H7 (cell line): Measurements from ENCODE around the gene SF3B5. TPM values are rescaled to one million over a fixed set of nuclear protein-coding genes. Genes with fewer than 3 reads are reported as not detected.

Experiments
- DNase-seq: peaks from one replicate; pipeline ENCODE4 v3.0.0; 2012
- H3K27me3 ChIP-seq: 2 replicates; pipeline ENCODE4 v1.6.0; 2011; ENCODE audit warnings: mild to moderate bottlenecking, low read length; ENCODE audit not compliant: control insufficient read depth, insufficient read depth
- H3K36me3 ChIP-seq: replicated peaks from 2 replicates; pipeline ENCODE4 v1.5.1; 2011; ENCODE audit warnings: low read length; ENCODE audit not compliant: control insufficient read depth, insufficient read depth
- H3K4me3 ChIP-seq: 2 replicates; pipeline ENCODE4 v1.5.1; 2011; ENCODE audit warnings: low read depth, mild to moderate bottlenecking, control low read depth, low read length, moderate library complexity; ENCODE audit not compliant: insufficient read depth
- total RNA-seq: library from RNA; depleted of rRNA; stranded (reverse); fragments of >200 nt; shearing (Covaris generic); gene quantifications from 2 replicates; pipeline ENCODE4 v1.2.3, GENCODE V29; 2014

The SF3B5 gene
- total RNA-seq, 1 experiment from 2014 or later: 171 TPM

DNA sequence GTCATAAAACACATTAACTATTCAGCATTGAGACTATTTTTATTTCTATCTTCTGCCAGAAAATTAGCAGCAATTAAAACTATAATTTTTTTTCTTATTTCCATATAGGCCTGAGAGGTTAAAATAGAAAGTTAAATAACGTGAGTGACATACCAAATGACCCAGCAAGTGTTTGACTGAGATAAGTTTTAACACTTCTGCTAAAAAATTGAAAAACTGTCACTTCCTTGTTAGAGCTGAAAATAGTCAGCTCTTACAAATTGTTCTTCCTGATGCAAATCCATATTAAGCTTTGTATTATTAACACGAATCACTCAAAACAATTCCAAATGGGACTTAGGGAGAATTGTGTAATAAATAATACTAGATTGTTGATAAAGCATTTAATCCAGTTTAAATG, 28.5 kb upstream of the SF3B5 start:
- DNase-seq: no peak
- H3K4me3 ChIP-seq: no peak overlapping the region
- H3K27me3 ChIP-seq: no peaks in the 10 kb centered on the region
- no peaks in the 10 kb centered on the region for H3K36me3 ChIP-seq

DNA sequence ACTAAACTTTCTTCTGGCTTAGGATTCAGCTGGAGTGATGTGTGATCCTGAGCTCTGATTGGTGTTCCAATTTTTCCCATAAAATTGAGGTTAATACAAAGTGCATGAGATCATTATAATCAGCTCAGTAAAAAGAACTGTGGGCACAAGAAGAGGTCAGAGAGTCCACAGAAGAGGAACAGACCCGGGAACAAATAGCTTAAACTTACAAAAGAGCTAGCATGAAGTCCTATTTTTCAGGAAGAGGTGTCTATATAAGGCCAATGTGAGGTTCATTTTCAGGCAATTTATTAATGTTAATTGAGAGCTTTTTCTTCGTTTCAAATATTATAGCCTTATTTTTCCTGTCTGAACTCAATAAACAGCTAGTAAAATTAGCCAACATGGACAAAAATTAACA, 28.0 kb upstream of the SF3B5 start:
- no peaks in the 10 kb centered on the region for H3K27me3 ChIP-seq
- H3K36me3 ChIP-seq: no peaks in the 10 kb centered on the region
- H3K4me3 ChIP-seq: no peak overlapping the region
- DNase-seq: no peak

DNA sequence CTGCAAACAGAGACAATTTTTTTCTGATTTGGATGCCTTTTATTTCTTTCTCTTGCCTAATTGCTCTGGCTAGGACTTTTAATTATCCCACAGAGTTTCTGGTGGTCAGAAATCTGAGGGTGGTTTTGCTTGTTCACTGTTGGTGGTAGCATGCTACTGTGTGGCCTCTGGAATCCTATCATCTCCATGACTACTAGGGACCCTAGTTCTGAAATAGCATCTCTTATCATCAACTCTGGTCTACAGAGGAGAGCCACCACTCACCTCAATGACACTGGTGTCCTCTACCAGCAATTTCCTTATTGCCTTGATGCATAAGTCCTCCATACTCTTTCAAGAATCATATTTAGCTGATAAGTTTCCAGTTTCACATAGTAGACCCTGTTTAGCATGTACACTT, 27.5 kb upstream of the SF3B5 start:
- no peaks in the 10 kb centered on the region for H3K27me3 ChIP-seq
- no peak for DNase-seq
- H3K4me3 ChIP-seq: no peak overlapping the region
- no peaks in the 10 kb centered on the region for H3K36me3 ChIP-seq

DNA sequence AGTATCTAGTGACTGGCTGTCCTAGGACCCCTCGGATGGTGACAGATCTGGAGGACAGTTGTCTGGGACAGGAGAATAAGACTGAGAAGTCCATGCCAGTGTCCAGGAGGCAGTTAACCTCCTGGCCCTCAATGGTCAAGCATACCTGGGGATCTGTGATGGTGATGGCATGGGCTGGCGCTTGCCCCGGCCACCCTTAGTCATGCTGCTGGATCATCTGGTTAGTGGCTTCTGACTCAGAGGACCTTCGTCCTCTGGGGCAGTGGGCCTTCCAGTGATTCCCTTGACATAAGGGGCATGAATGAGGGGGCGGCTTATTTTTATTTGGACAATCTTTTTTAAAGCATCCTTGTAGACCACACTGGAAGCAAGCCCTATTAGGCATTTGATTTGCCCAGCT, 24.0 kb upstream of the SF3B5 start:
- Histone ChIP-seq H3K4me3 (no peak overlapping the region), H3K36me3 (no peaks in the 10 kb centered on the region), H3K27me3 (no peaks in the 10 kb centered on the region)
- no peak for DNase-seq

- DNase-seq: no peak
- H3K27me3 ChIP-seq: no peaks in the 10 kb centered on the region
Observed at GRCh38 chr6:144115219-144115618, 19.8 kb upstream of the SF3B5 start.

GRCh38 chr6:144113366-144113765, 18.0 kb upstream of the SF3B5 start:
- Histone ChIP-seq H3K27me3 (no peaks in the 10 kb centered on the region), H3K4me3 (no peak overlapping the region), H3K36me3 (no peaks in the 10 kb centered on the region)
- DNase-seq: no peak

More at GRCh38 chr6:144115219-144115618, 19.8 kb upstream of the SF3B5 start:
- H3K4me3 ChIP-seq: no peak overlapping the region
- no peaks in the 10 kb centered on the region for H3K36me3 ChIP-seq

DNA sequence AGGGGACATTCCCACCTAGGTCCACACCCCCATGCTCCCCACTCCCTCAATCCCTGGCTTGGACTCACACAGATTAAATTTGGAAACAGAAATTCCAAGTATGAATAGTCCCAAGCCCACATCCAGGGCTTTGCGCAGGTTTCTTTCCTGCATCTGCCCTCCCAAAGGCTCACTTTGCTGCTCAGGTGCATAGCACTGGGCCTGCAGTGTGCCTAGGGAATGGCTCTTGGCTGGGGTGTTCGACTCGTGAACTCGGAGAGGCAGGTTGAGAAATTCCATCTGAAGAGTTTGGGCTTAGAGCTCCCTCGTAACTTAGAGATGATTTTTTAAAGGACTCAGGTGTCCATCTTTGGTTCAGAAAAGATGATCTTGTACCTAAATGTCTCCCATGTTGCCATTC, 14.8 kb upstream of the SF3B5 start:
- no peaks in the 10 kb centered on the region for H3K27me3 ChIP-seq
- no peaks in the 10 kb centered on the region for H3K36me3 ChIP-seq
- no peak for DNase-seq

GRCh38 chr6:144106206-144106605, 10.8 kb upstream of the SF3B5 start:
- no peak for DNase-seq
- Histone ChIP-seq H3K36me3 (no peaks in the 10 kb centered on the region), H3K4me3 (no peak overlapping the region), H3K27me3 (no peaks in the 10 kb centered on the region)

More for the DNA sequence above, 14.8 kb upstream of the SF3B5 start:
- H3K4me3 ChIP-seq: no peak overlapping the region

DNA sequence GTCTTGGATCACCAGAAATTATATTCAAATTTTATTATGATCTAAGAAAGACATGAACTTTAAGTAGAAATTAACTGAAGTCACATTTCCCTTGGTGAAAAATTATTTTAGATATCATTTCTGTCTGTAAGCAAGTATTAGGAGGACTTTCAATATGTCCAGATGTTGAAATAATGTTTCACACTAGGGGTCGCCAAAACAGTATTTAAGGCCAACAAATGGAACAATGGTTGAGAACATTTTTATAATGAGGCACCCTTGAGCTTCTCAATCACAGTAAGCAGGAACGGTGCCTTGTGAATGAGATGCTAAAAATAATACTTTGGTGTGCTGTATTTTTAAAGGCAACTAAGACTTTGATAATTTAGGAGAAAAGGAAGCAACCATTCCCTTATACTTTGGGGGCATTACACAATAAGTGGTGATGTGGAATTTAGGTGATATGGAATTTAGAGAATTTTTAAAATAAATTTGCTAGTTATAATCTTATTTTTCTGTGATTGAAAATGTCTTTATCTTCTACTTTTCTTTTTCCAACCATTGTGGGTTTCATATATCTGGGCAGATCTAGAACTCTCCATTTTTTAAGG, 9.6 kb upstream of the SF3B5 start:
- peak; percentile 24 for DNase-seq
- Histone ChIP-seq H3K36me3 (no peaks in the 10 kb centered on the region), H3K4me3 (no peak overlapping the region), H3K27me3 (no peaks in the 10 kb centered on the region)

DNA sequence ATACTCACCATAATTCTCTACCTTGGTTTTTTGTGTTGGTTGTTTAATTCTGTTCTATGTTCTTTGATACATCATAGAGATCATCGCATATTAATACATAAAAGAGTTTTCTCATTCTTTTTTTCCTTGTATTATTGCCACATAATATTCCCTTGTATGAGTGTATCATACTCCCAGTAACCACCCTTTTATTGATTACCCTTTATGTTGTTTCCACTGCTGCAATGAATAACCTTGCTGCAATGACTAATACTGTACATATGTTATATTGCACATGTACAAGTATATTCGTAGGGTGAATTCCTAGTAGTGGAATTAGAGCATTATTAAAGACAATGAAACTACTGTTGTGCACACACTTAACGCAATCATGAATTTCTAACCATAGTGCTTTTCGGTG, 9.1 kb upstream of the SF3B5 start:
- Histone ChIP-seq H3K27me3 (no peaks in the 10 kb centered on the region), H3K4me3 (no peak overlapping the region), H3K36me3 (no peaks in the 10 kb centered on the region)
- no peak for DNase-seq

- Histone ChIP-seq H3K36me3 (no peaks in the 10 kb centered on the region), H3K27me3 (no peaks in the 10 kb centered on the region), H3K4me3 (no peak overlapping the region)
- DNase-seq: no peak
Observed at GRCh38 chr6:144103026-144103563, 7.7 kb upstream of the SF3B5 start.

DNA sequence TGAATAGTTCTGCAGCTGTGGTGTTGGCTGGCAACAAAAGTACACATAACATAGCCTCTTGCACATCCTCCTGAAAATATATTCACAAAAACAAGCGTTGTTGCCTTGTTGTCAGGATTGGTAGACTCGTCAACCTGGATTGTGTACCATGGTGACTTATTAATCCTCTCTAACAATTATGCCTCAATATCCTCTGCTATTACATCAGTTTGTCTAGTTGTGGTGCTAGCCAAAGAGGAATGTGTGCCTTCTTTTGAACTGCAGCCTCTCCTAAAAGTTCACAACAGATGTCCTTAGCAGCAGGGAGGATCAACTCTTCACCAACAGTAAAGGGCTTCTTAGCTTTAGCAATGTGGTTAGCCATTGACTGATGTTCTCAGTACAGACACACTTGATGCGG, 3.6 kb upstream of the SF3B5 start:
- Histone ChIP-seq H3K27me3 (no peaks in the 10 kb centered on the region), H3K4me3 (no peak overlapping the region), H3K36me3 (no peaks in the 10 kb centered on the region)
- no peak for DNase-seq

DNA sequence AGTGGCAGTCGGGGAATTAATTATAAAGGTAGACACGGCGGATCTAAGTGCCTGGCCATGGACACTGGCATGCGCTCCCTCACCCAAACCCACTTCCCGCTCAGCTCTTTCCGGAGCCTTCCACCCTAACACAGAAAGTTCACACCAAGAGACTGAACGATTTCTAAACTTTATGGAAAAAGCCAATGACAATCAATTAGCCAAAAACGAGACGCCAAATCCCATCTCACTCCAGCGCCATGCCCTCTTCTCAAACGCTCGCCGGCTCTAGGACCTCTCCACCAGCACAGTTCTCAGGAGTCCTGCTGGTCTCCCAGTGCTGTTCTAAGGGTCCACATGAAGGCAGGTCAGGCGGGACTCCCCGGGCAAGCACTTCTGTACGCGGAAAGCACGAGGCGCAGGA, 641 bp downstream of the SF3B5 start:
- Histone ChIP-seq H3K36me3 (no peaks in the 10 kb centered on the region), H3K27me3 (no peaks in the 10 kb centered on the region), H3K4me3 (peak overlapping the region; percentile 90)
- DNase-seq: peak; percentile 18

DNA sequence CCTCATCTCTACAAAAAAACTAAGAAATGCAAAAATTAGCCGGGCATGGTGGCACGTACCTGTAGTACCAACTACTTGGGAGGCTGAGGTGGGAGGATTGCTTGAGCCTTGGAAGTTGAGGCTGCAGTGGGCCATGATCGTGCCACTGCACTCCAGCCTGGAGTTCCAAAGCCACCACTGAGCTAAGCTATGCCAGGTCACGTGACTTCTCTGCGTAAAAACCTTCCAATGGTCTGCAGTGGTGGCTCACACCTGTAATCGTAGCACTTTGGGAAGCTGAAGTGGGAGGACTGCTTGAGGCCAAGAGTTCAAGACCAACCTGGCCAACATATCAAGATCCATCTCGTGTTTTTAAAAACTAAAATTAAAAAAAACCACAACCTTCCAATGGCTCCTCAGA, 1.7 kb downstream of the SF3B5 start:
- H3K36me3 ChIP-seq: no peaks in the 10 kb centered on the region
- H3K27me3 ChIP-seq: no peaks in the 10 kb centered on the region
- no peak overlapping the region for H3K4me3 ChIP-seq
- no peak for DNase-seq

- no peaks in the 10 kb centered on the region for H3K36me3 ChIP-seq
- H3K4me3 ChIP-seq: no peak overlapping the region
- no peak for DNase-seq
- H3K27me3 ChIP-seq: no peaks in the 10 kb centered on the region
Observed at GRCh38 chr6:144093236-144093635, 2.1 kb downstream of the SF3B5 start.

- H3K36me3 ChIP-seq: no peaks in the 10 kb centered on the region
- DNase-seq: no peak
- H3K4me3 ChIP-seq: no peak overlapping the region
- no peaks in the 10 kb centered on the region for H3K27me3 ChIP-seq
Observed at GRCh38 chr6:144090384-144090783, 5.0 kb downstream of the SF3B5 start.
